ENCODE measurements around the gene TBC1D14.

Gene TBC1D14

DNA sequence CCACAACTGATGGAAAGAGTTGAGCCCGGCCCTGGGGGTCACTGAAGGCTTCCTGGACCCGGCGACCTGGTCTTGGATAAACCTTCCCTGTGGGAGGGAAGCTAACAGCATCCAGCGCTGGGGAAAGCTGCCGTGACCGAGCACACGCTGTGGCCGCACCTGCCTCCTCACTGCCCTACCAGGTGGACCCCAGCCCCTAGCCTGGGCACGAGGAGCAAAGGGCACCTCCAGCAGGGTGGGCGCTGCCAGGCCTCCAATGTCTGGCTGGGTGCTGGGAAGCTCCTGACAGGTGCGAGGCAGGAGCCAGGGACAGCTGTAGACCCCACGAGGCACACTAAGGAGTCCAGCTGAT lies 141.5 kb downstream of the TBC1D14 start:
- TF ChIP-seq, protein P1, sequence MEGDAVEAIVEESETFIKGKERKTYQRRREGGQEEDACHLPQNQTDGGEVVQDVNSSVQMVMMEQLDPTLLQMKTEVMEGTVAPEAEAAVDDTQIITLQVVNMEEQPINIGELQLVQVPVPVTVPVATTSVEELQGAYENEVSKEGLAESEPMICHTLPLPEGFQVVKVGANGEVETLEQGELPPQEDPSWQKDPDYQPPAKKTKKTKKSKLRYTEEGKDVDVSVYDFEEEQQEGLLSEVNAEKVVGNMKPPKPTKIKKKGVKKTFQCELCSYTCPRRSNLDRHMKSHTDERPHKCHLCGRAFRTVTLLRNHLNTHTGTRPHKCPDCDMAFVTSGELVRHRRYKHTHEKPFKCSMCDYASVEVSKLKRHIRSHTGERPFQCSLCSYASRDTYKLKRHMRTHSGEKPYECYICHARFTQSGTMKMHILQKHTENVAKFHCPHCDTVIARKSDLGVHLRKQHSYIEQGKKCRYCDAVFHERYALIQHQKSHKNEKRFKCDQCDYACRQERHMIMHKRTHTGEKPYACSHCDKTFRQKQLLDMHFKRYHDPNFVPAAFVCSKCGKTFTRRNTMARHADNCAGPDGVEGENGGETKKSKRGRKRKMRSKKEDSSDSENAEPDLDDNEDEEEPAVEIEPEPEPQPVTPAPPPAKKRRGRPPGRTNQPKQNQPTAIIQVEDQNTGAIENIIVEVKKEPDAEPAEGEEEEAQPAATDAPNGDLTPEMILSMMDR (IDR thresholded peaks at IDR 0.05; ENCODE audit: low read length, missing control alignments) = no peak
- no peak overlapping the region for H3K4me3 ChIP-seq (replicated peaks; ENCODE audit: low read depth, low read length)
- DNase-seq (ENCODE audit: low read depth) = no peak

DNA sequence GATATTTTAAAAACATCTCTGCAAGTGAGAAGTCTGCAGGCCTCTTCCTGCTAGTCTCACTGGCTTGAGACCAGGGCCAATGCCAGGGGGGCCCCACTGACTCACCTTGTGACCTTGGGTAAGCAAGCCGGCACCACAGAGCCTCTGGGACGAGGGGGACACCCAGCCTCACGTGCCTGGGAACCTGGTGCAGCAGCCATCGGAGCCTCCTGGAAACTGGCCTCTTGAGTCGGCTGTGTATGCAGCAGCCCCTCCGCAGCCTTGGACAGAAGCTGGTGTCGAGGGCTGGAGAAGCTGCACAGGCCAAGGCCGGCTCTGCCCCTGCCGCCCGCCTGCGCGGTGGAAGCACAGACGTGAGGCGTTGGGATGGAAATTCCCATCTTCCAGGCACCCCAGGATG lies 142.3 kb downstream of the TBC1D14 start:
- no peak for DNase-seq (ENCODE audit: low read depth)
- TF ChIP-seq, protein P1 (IDR thresholded peaks at IDR 0.05; ENCODE audit: low read length, missing control alignments) = no peak
- H3K4me3 ChIP-seq (replicated peaks; ENCODE audit: low read depth, low read length) = no peak overlapping the region

DNA sequence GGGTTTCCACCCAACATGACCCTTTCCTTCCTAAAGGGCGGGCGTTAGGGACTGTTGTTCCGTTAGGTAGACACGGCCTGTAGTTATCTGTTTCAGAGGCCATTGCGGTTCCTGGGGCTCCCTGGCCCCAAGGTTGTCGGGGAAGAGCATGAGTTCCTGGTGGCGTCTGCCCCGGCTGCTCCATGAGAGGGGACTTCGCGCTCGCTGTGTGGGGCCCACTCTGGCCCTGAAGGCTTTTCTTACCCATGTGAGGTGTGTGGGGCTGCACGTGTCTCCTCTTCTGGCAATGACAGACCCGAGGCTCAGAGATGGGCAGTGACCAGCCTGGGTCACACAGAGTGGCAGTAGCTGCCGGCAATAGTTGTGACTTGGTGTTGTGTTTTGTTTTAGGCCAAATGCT lies 142.7 kb downstream of the TBC1D14 start:
- TF ChIP-seq, protein P1 (IDR thresholded peaks at IDR 0.05; ENCODE audit: low read length, missing control alignments) = no peak
- no peak overlapping the region for H3K4me3 ChIP-seq (replicated peaks; ENCODE audit: low read depth, low read length)
- DNase-seq (ENCODE audit: low read depth) = no peak

DNA sequence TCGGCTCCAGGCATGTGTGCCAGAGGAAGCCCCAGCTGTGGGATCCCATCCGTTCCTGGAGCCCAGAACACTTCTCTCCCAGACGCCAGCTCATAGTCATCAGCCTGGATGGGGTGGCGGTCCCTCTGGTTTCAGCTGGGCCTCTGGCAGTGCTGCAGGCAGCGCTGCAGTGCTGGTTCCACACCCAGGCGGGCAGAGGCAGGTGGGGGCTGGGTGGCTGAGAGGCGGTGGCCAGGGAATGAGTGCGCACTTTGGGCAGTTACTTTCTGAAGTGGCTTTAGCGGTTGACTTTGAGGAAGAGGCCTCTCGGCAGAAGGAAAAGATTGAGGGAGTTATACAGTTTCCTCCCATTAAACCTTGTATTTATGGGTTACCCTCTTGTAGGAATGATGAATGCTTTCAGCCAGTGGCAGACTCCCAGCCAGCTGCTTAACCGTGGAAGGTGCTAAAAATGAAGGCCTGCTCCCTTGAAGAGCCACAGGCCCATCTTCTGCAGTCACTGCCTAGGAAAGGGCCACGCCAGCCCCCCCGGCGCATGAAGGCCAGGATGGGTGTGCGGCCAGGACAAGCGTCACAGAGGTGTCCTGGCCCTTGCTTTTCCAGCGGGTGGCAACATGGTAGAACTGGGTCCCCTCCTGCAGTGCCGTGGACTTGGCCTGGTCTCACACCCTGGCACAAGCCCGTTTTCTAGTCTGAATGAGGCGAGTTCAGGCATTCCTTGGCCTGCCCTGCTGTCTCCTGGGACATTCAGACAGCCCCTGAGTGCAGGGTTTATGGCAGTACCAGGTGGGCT lies 143.5 kb downstream of the TBC1D14 start:
- no peak for DNase-seq (ENCODE audit: low read depth)
- TF ChIP-seq, protein P1 (IDR thresholded peaks at IDR 0.05; ENCODE audit: low read length, missing control alignments) = no peak

DNA sequence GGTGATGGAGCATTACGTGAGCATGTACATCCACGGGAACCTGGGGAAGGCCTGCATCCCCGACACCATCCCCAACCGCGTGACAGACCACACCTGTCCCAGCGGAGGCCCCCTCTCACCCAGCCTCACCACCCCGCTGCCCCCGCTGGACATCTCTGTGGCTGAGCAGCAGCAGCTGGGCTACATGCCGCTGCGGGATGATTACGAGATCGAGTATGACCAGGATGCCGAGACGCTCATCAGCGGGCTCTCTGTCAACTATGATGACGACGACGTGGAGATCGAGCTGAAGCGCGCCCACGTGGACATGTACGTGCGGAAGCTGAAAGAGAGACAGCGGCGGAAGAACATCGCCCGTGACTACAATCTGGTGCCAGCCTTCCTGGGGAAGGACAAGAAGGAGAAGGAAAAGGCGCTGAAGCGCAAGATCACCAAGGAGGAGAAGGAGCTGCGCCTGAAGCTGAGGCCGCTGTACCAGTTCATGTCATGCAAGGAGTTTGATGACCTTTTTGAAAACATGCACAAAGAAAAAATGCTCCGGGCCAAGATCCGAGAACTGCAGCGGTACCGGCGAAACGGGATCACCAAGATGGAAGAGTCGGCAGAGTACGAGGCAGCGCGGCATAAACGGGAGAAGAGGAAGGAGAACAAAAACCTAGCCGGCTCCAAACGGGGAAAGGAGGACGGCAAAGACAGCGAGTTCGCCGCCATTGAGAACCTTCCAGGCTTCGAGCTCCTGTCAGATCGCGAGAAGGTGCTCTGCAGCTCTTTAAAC lies 144.7 kb downstream of the TBC1D14 start:
- no peak overlapping the region for H3K4me3 ChIP-seq (replicated peaks; ENCODE audit: low read depth, low read length)
- no peak for DNase-seq (ENCODE audit: low read depth)
- TF ChIP-seq, protein P1 (IDR thresholded peaks at IDR 0.05; ENCODE audit: low read length, missing control alignments) = no peak

More for the DNA sequence above, 143.5 kb downstream of the TBC1D14 start:
- H3K4me3 ChIP-seq (replicated peaks; ENCODE audit: low read depth, low read length) = no peak overlapping the region

DNA sequence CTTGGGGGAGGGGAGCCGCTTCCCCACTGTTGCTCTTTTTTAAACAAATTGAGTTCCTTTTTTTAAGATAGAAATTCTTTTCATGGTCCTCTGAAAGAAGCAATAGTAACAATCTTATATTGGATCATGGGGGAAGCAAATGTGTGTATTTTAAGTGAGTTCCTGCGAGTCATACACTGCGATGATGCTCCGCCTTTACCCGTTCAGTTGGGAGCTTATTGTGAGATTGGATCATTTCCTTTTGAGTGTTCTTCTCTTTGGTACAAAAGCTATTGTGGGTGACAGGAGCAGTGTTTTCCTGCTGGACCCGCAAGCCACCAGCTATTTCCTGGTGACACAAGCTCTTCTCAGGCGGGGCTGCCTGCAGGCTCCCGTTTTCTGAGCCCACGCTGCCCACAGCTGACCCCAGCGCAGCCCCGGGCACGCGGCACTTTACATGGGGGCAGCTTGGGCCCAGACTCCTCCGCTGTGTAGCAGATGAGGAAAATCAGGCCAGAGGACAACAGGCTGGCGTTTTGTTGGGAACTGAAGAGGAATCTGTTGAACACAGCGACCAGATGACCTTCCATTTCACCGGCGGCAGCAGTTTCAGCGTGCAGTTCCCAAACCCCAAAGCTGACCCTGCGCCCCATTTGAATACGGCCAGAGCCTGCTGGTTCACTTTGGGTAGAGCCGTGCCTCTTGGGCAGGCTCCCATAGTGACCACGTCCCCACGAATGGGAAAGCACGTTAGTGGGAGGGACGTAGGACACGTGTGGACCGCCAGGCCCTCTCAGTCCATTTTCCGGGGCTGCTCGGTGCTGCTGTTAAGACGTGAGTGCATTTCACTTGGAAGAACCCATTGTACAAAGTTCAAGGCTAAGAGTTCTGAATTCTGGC lies 145.7 kb downstream of the TBC1D14 start:
- TF ChIP-seq, protein P1 (IDR thresholded peaks at IDR 0.05; ENCODE audit: low read length, missing control alignments) = no peak
- no peak overlapping the region for H3K4me3 ChIP-seq (replicated peaks; ENCODE audit: low read depth, low read length)
- no peak for DNase-seq (ENCODE audit: low read depth)

Data from fibroblast of pulmonary artery (primary cell).